Activated B cell treated with CpG ODN at 0.5 μM for 24 hours (primary cell): Measurements from ENCODE around the gene ADCY10. TPM values are rescaled to one million over a fixed set of nuclear protein-coding genes. Genes with fewer than 3 reads are reported as not detected.

Experiments used
- ATAC-seq: fragments of 200-7000 bp; cut with Tn5 transposase; one replicate; pipeline ENCODE4 v1.10.0; 2021; ENCODE audit warnings: low read depth, mild to moderate bottlenecking, moderate library complexity
- CTCF ChIA-PET: fragments of 350-600 bp; sonication (Branson Sonifier 250); formaldehyde crosslinking; loops from one replicate; lab custom pipeline; 2021; ENCODE audit warnings: antibody characterized with exemption; lab: Charles Lee
- POLR2A ChIA-PET: fragments of 350-600 bp; sonication (Branson Sonifier 250); formaldehyde crosslinking; loops from one replicate; lab custom pipeline; 2021; ENCODE audit warnings: antibody characterized with exemption; lab: Charles Lee
- DNase-seq: peaks from one replicate; pipeline ENCODE4 v3.0.0; 2022
- H3K27ac Mint-ChIP-seq: one replicate; pipeline ENCODE4 v1.8.0; 2020; ENCODE audit warnings: mixed read lengths
- H3K27me3 Mint-ChIP-seq: one replicate; pipeline ENCODE4 v1.8.0; 2021; ENCODE audit warnings: mixed read lengths
- H3K36me3 Mint-ChIP-seq: one replicate; pipeline ENCODE4 v1.8.0; 2021; ENCODE audit warnings: low read depth, mixed read lengths
- H3K4me1 Mint-ChIP-seq: one replicate; pipeline ENCODE4 v1.8.0; 2021; ENCODE audit warnings: mixed read lengths
- H3K4me3 Mint-ChIP-seq: one replicate; pipeline ENCODE4 v1.8.0; 2020; ENCODE audit warnings: mild to moderate bottlenecking, mixed read lengths
- H3K9me3 Mint-ChIP-seq: one replicate; pipeline ENCODE4 v1.8.0; 2020; ENCODE audit warnings: mixed read lengths
- CTCF ChIP-seq: fragments of 200-600 bp; IDR thresholded peaks from one replicate; pipeline ENCODE4 v1.8.0; 2022; ENCODE audit warnings: antibody characterized with exemption, mild to moderate bottlenecking
- intact Hi-C: fragments of 100-400 bp; cut with micrococcal nuclease; formaldehyde crosslinking; loops from one replicate; pipeline ENCODE4 v1.15.1; 2024
- total RNA-seq: library from RNA; stranded (reverse); gene quantifications from 2 replicates; pipeline ENCODE4 v1.2.3, GENCODE V29; 2022

The ADCY10 gene
- total RNA-seq, 1 donor from 2014 or later, result 0.20 TPM

- no peak overlapping the region for H3K4me3 Mint-ChIP-seq
- no peak for TF ChIP-seq CTCF
- peaks cover 8% of the 10 kb centered on the region for H3K9me3 Mint-ChIP-seq
- DNase-seq (no peak), ATAC-seq (no peak)
- H3K27ac Mint-ChIP-seq, result no peak overlapping the region
- intact Hi-C loops, result no loop called here
- ChIA-PET CTCF (no interaction called here), POLR2A (no interaction called here)
- peaks cover 4% of the 10 kb centered on the region for H3K27me3 Mint-ChIP-seq
- no peaks in the 10 kb centered on the region for H3K36me3 Mint-ChIP-seq
- no peaks in the 10 kb centered on the region for H3K4me1 Mint-ChIP-seq
These were observed 8.8 kb downstream of the ADCY10 start for GRCh38 chr1:167905182-167905581.

- Mint-ChIP-seq H3K4me3 (no peak overlapping the region), H3K4me1 (peaks cover under 1% of the 10 kb centered on the region), H3K36me3 (no peaks in the 10 kb centered on the region), H3K27me3 (no peaks in the 10 kb centered on the region), H3K27ac (no peak overlapping the region), H3K9me3 (peaks cover 5% of the 10 kb centered on the region)
- no peak for DNase-seq
- ATAC-seq, result no peak
- ChIA-PET POLR2A (no interaction called here), CTCF (no interaction called here)
- intact Hi-C loops, result no loop called here
- TF ChIP-seq CTCF, result no peak
These were observed 9.2 kb downstream of the ADCY10 start for GRCh38 chr1:167904652-167905130.

- no peak overlapping the region for H3K27ac Mint-ChIP-seq
- ChIA-PET POLR2A (no interaction called here), CTCF (no interaction called here)
- H3K36me3 Mint-ChIP-seq, result no peaks in the 10 kb centered on the region
- H3K9me3 Mint-ChIP-seq, result no peaks in the 10 kb centered on the region
- no peak overlapping the region for H3K4me3 Mint-ChIP-seq
- TF ChIP-seq CTCF, result no peak
- ATAC-seq (no peak), DNase-seq (no peak)
- no peaks in the 10 kb centered on the region for H3K27me3 Mint-ChIP-seq
- peaks cover 7% of the 10 kb centered on the region for H3K4me1 Mint-ChIP-seq
- intact Hi-C loops, result no loop called here
These were observed 13.0 kb downstream of the ADCY10 start for GRCh38 chr1:167900907-167901306.

GRCh38 chr1:167899253-167899681 lies 14.7 kb downstream of the ADCY10 start:
- H3K27me3 Mint-ChIP-seq, result no peaks in the 10 kb centered on the region
- H3K4me1 Mint-ChIP-seq, result peaks cover 7% of the 10 kb centered on the region
- no peaks in the 10 kb centered on the region for H3K36me3 Mint-ChIP-seq

GRCh38 chr1:167898578-167899222 lies 15.2 kb downstream of the ADCY10 start:
- intact Hi-C loops, result no loop called here
- ChIA-PET POLR2A (no interaction called here), CTCF (no interaction called here)
- ATAC-seq, result no peak
- H3K27ac Mint-ChIP-seq, result no peak overlapping the region
- H3K4me3 Mint-ChIP-seq, result no peak overlapping the region
- H3K27me3 Mint-ChIP-seq, result no peaks in the 10 kb centered on the region
- no peak for TF ChIP-seq CTCF
- peaks cover 7% of the 10 kb centered on the region for H3K4me1 Mint-ChIP-seq
- no peaks in the 10 kb centered on the region for H3K36me3 Mint-ChIP-seq
- no peaks in the 10 kb centered on the region for H3K9me3 Mint-ChIP-seq
- DNase-seq, result no peak

More at GRCh38 chr1:167899253-167899681, 14.7 kb downstream of the ADCY10 start:
- Mint-ChIP-seq H3K27ac (no peak overlapping the region), H3K4me3 (no peak overlapping the region), H3K9me3 (no peaks in the 10 kb centered on the region)
- intact Hi-C loops, result no loop called here
- CTCF ChIA-PET, result no interaction called here
- POLR2A ChIA-PET, result no interaction called here
- ATAC-seq (no peak), DNase-seq (no peak)
- no peak for TF ChIP-seq CTCF
